Endodermal cell (in vitro differentiated cells): Measurements from ENCODE around the gene MBP. TPM values are rescaled to one million over a fixed set of nuclear protein-coding genes. Genes with fewer than 3 reads are reported as not detected.

Experiments
- DNase-seq: peaks from one replicate; pipeline ENCODE4 v3.0.0-alpha.2; 2017
- H3K27ac ChIP-seq: 2 replicates; pipeline ENCODE4 v1.5.1; 2013; ENCODE audit warnings: mild to moderate bottlenecking, low read depth, low read length, moderate library complexity
- H3K27me3 ChIP-seq: 2 replicates; pipeline ENCODE4 v1.6.1; 2013; ENCODE audit warnings: mild to moderate bottlenecking, low read length, moderate library complexity; ENCODE audit not compliant: insufficient read depth, control insufficient read depth, poor library complexity, severe bottlenecking
- H3K36me3 ChIP-seq: 2 replicates; pipeline ENCODE4 v1.7.0; 2013; ENCODE audit warnings: mild to moderate bottlenecking, low read length, moderate library complexity; ENCODE audit not compliant: control insufficient read depth, insufficient read depth
- H3K4me1 ChIP-seq: one replicate; pipeline ENCODE4 v1.7.0; 2013; ENCODE audit warnings: low read length; ENCODE audit not compliant: control insufficient read depth, insufficient read depth
- H3K4me3 ChIP-seq: 2 replicates; pipeline ENCODE4 v1.5.1; 2013; ENCODE audit warnings: mild to moderate bottlenecking, low read length, moderate library complexity
- H3K9ac ChIP-seq: 2 replicates; pipeline ENCODE4 v1.6.1; 2013; ENCODE audit warnings: mild to moderate bottlenecking, low read length, moderate library complexity; ENCODE audit not compliant: poor library complexity, severe bottlenecking; ENCODE audit errors: extremely low read depth
- H3K9me3 ChIP-seq: 2 replicates; pipeline ENCODE4 v1.6.1; 2013; ENCODE audit warnings: mild to moderate bottlenecking, low read length, moderate library complexity; ENCODE audit not compliant: control insufficient read depth
- H3K27ac Mint-ChIP-seq: 2 replicates; pipeline ENCODE4 v1.8.0; 2020; ENCODE audit warnings: mixed read lengths
- H3K27me3 Mint-ChIP-seq: 2 replicates; pipeline ENCODE4 v1.8.0; 2021; ENCODE audit warnings: mild to moderate bottlenecking, mixed read lengths; ENCODE audit not compliant: insufficient read depth
- H3K36me3 Mint-ChIP-seq: 2 replicates; pipeline ENCODE4 v1.8.0; 2020; ENCODE audit warnings: low read depth, mixed read lengths
- H3K4me1 Mint-ChIP-seq: 2 replicates; pipeline ENCODE4 v1.8.0; 2020; ENCODE audit warnings: mixed read lengths
- H3K4me3 Mint-ChIP-seq: 2 replicates; pipeline ENCODE4 v1.8.0; 2020; ENCODE audit warnings: mild to moderate bottlenecking, moderate library complexity, mixed read lengths
- H3K9me3 Mint-ChIP-seq: 2 replicates; pipeline ENCODE4 v1.8.0; 2020; ENCODE audit warnings: mild to moderate bottlenecking, mixed read lengths
- WGBS, 2 experiments: methylation state at CpG; one replicate each; pipeline versions ENCODE4 v1.1.5 to v1.1.7; 2013; ENCODE audit warnings: missing lambda C conversion rate in 2 of 2, mixed read lengths in 1 of 2; ENCODE audit not compliant: insufficient coverage in 1 of 2, insufficient read length in 1 of 2; 5-methylcytosine and 5-hydroxymethylcytosine counted together
- total RNA-seq, 2 donors: library from RNA; stranded (reverse); fragmentation: NEBNext Ultra II Directional in 1 of 2; extraction: Animal tissue kit (Norgen Biotek cat#: 25700) in 1 of 2; gene quantifications; 2 replicates in 1 of 2; 3 replicates in 1 of 2; pipeline ENCODE4 v1.2.1, GENCODE V29; 2021
- TF ChIP-seq, protein P1 (sequence below): fragments of 200-600 bp; sonication (generic); conservative IDR thresholded peaks from 2 replicates; pipeline ENCODE4 v1.5.0; 2021; ENCODE audit warnings: antibody characterized with exemption, mild to moderate bottlenecking

Gene MBP
- total RNA-seq, 2 donors from 2014 or later, result 16.3 to 19.0 TPM

DNA sequence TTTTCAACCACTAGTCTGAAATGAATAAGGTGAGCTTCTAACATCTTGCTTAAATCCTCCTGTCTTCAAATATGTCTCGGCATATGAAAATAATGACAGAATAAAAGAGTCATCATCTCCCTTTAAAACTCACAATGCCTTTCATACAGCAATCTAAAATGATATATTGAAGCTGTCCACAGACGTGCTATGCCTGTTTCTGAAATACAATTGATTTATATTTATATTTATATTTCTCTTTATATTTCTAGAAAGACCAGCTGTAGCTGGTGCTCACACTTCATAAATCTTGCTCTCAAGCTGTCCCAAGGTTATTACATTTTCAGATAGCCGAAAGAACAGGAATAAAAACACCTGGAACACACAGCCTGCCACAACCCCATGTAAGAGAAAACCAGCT, 11.1 kb downstream of the MBP start:
- no peak for DNase-seq
- TF ChIP-seq, protein P1, sequence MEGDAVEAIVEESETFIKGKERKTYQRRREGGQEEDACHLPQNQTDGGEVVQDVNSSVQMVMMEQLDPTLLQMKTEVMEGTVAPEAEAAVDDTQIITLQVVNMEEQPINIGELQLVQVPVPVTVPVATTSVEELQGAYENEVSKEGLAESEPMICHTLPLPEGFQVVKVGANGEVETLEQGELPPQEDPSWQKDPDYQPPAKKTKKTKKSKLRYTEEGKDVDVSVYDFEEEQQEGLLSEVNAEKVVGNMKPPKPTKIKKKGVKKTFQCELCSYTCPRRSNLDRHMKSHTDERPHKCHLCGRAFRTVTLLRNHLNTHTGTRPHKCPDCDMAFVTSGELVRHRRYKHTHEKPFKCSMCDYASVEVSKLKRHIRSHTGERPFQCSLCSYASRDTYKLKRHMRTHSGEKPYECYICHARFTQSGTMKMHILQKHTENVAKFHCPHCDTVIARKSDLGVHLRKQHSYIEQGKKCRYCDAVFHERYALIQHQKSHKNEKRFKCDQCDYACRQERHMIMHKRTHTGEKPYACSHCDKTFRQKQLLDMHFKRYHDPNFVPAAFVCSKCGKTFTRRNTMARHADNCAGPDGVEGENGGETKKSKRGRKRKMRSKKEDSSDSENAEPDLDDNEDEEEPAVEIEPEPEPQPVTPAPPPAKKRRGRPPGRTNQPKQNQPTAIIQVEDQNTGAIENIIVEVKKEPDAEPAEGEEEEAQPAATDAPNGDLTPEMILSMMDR, result peak; percentile 12
- Mint-ChIP-seq H3K4me3 (no peak overlapping the region), H3K27ac (no peak overlapping the region), H3K9me3 (no peaks in the 10 kb centered on the region), H3K4me1 (peaks cover 20% of the 10 kb centered on the region), H3K36me3 (peaks cover 3% of the 10 kb centered on the region), H3K27me3 (no peaks in the 10 kb centered on the region)
- no peaks in the 10 kb centered on the region for H3K4me1 ChIP-seq
- H3K4me3 ChIP-seq, result no peak overlapping the region
- no peaks in the 10 kb centered on the region for H3K9me3 ChIP-seq
- no peak overlapping the region for H3K27ac ChIP-seq
- H3K36me3 ChIP-seq, result no peaks in the 10 kb centered on the region
- no peak overlapping the region for H3K9ac ChIP-seq
- WGBS, 2 experiments, result 93 to 96% methylated on average over 2 of the region's 3 CpGs
- no peaks in the 10 kb centered on the region for H3K27me3 ChIP-seq

- H3K4me1 ChIP-seq, result peaks cover 7% of the 10 kb centered on the region
- 91 to 95% methylated on average over 21 to 23 of the region's 23 CpGs for WGBS, 2 experiments
- Mint-ChIP-seq H3K9me3 (no peaks in the 10 kb centered on the region), H3K36me3 (peaks cover 6% of the 10 kb centered on the region), H3K4me3 (no peak overlapping the region), H3K4me1 (peaks cover 25% of the 10 kb centered on the region), H3K27ac (peak overlapping the region; percentile 19), H3K27me3 (no peaks in the 10 kb centered on the region)
- TF ChIP-seq, protein P1, result no peak
- H3K27me3 ChIP-seq, result no peaks in the 10 kb centered on the region
- H3K36me3 ChIP-seq, result no peaks in the 10 kb centered on the region
- no peaks in the 10 kb centered on the region for H3K9me3 ChIP-seq
- H3K27ac ChIP-seq, result no peak overlapping the region
- H3K4me3 ChIP-seq, result no peak overlapping the region
- H3K9ac ChIP-seq, result no peak overlapping the region
- peak; percentile 41 for DNase-seq
Observed at GRCh38 chr18:77119851-77120491, 12.6 kb downstream of the MBP start.

GRCh38 chr18:77119101-77119850, 13.3 kb downstream of the MBP start:
- H3K27ac ChIP-seq, result no peak overlapping the region
- H3K4me1 ChIP-seq, result peaks cover 14% of the 10 kb centered on the region
- no peaks in the 10 kb centered on the region for H3K27me3 ChIP-seq
- peaks cover 6% of the 10 kb centered on the region for H3K36me3 Mint-ChIP-seq
- H3K4me3 Mint-ChIP-seq, result no peak overlapping the region
- peak; percentile 41 for DNase-seq
- no peaks in the 10 kb centered on the region for H3K27me3 Mint-ChIP-seq
- 92 to 95% methylated on average over 8 to 12 of the region's 12 CpGs for WGBS, 2 experiments
- H3K4me3 ChIP-seq, result no peak overlapping the region
- H3K9me3 Mint-ChIP-seq, result no peaks in the 10 kb centered on the region
- peaks cover 26% of the 10 kb centered on the region for H3K4me1 Mint-ChIP-seq
- no peaks in the 10 kb centered on the region for H3K9me3 ChIP-seq
- no peak overlapping the region for H3K9ac ChIP-seq
- TF ChIP-seq, protein P1, result no peak
- no peaks in the 10 kb centered on the region for H3K36me3 ChIP-seq
- no peak overlapping the region for H3K27ac Mint-ChIP-seq
